Posterior vena cava (tissue), 2 donors: ENCODE data around the gene PROK1. TPM values are rescaled to one million over a fixed set of nuclear protein-coding genes. Genes with fewer than 3 reads are reported as not detected.
A peak's percentile ranks its signal among the peaks of the same experiment; 100 is the strongest.
"Not testable (repeated sequence)": the region's sequence is repeated elsewhere in the genome, so short reads cannot be mapped to it uniquely, and the experiment has no call there.

Experiments used
- DNase-seq: peaks from one replicate; pipeline ENCODE4 v3.0.0-alpha.2; 2020; ENCODE audit warnings: low spot score
- intact Hi-C, 2 donors: fragments of 100-400 bp; cut with DNase I; formaldehyde crosslinking; loops; one replicate each; pipeline versions ENCODE4 v1.14.1 to v1.14.2; 2022 to 2023
- long read RNA-seq, 2 donors: library from polyadenylated mRNA; unstranded; transcript quantifications; one replicate each; pipeline ENCODE4 v2.0.0, GENCODE V29; 2020 to 2021
- total RNA-seq, 2 donors: library from RNA; stranded (reverse); fragmentation: NEBNext Ultra II Directional; extraction: Animal tissue kit (Norgen Biotek cat#: 25700); gene quantifications; one replicate each; pipeline ENCODE4 v1.2.1, GENCODE V29; 2021
- donor health status: DM: yes; HTN: yes; CAD: no.
- donor health status: DM: yes; HTN: yes; CAD: no.

The PROK1 gene
- total RNA-seq, result under 1 TPM in 1 of 2 donors, not detected in 1; 0.32 TPM
- long read RNA-seq, donor 1, result 0 reads
- long read RNA-seq, donor 2, result 0 reads

GRCh38 chr1:110450929-110451328, at the start of gene PROK1:
Gene PROK1 (plus strand): TSS chr1:110451149. CDS start chr1:110451217, 68 bp downstream.
- DNase-seq, result peak; percentile 24
- intact Hi-C loops, result loop anchor here (10.0 kb wide), 1 partner anchor 136 kb away; no protein-coding TSS in a partner anchor

- no peak for DNase-seq
- intact Hi-C loops, result no loop called here
These were observed 47.1 kb upstream of the PROK1 start for GRCh38 chr1:110403805-110404204.

GRCh38 chr1:110404401-110404800, 46.5 kb upstream of the PROK1 start:
- DNase-seq, result no peak
- intact Hi-C loops, result no loop called here

GRCh38 chr1:110406407-110406806, 44.5 kb upstream of the PROK1 start:
- intact Hi-C loops, DNase-seq: not testable (repeated sequence)

GRCh38 chr1:110407260-110408210, 43.4 kb upstream of the PROK1 start, which contains the start of gene LAMTOR5:
Gene LAMTOR5 (minus strand): TSS chr1:110407694. CDS start chr1:110407620, 74 bp downstream.
- DNase-seq, result peak; percentile 98
- intact Hi-C loops, result loop anchor here in 1 of 2 donors (1.0 kb wide), 1 partner anchor 177 kb away; no protein-coding TSS in a partner anchor

GRCh38 chr1:110408488-110408887, 42.5 kb upstream of the PROK1 start:
- intact Hi-C loops, result loop anchor here in 1 of 2 donors (1.0 kb wide), 1 partner anchor 178 kb away; no protein-coding TSS in a partner anchor
- no peak for DNase-seq

GRCh38 chr1:110409316-110409715, 41.6 kb upstream of the PROK1 start:
- DNase-seq, result no peak
- intact Hi-C loops, result no loop called here

GRCh38 chr1:110411173-110411735, 39.7 kb upstream of the PROK1 start:
- intact Hi-C loops, result loop anchor here in 1 of 2 donors (5.0 kb wide), 1 partner anchor 51 kb away; no protein-coding TSS in a partner anchor

GRCh38 chr1:110412576-110412975, 38.4 kb upstream of the PROK1 start:
- intact Hi-C loops, result loop anchor here in 1 of 2 donors (5.0 kb wide), 1 partner anchor 50 kb away; no protein-coding TSS in a partner anchor
- peak; percentile 91 for DNase-seq

More at GRCh38 chr1:110411173-110411735, 39.7 kb upstream of the PROK1 start:
- no peak for DNase-seq

GRCh38 chr1:110413045-110413444, 37.9 kb upstream of the PROK1 start:
- intact Hi-C loops, result loop anchor here in 1 of 2 donors (5.0 kb wide), 1 partner anchor 49 kb away; no protein-coding TSS in a partner anchor
- DNase-seq, result not testable (repeated sequence)

GRCh38 chr1:110418729-110419128, 32.2 kb upstream of the PROK1 start:
- intact Hi-C loops, result no loop called here
- DNase-seq, result no peak

- intact Hi-C loops, result no loop called here
- DNase-seq, result no peak
These were observed 30.8 kb upstream of the PROK1 start for GRCh38 chr1:110420023-110420662.

- intact Hi-C loops, result no loop called here
- DNase-seq, result no peak
These were observed 29.8 kb upstream of the PROK1 start for GRCh38 chr1:110420874-110421793.

GRCh38 chr1:110424699-110425611, 26.0 kb upstream of the PROK1 start:
- DNase-seq, result no peak
- intact Hi-C loops, result no loop called here

GRCh38 chr1:110425612-110426152, 25.3 kb upstream of the PROK1 start:
- DNase-seq, result peak; percentile 88
- intact Hi-C loops, result no loop called here

- no peak for DNase-seq
- intact Hi-C loops, result no loop called here
These were observed 24.1 kb upstream of the PROK1 start for GRCh38 chr1:110426854-110427253.

- intact Hi-C loops, result no loop called here
These were observed 22.0 kb upstream of the PROK1 start for GRCh38 chr1:110428946-110429345.

More at GRCh38 chr1:110428946-110429345, 22.0 kb upstream of the PROK1 start:
- no peak for DNase-seq
